Measurements from ENCODE around the gene PTCH2.

GRCh38 chr1:44848456-44849181 is 5.6 kb upstream of the PTCH2 start:
- TF ChIP-seq CTCF (IDR thresholded peaks at IDR 0.05) (no peak), EZH2 (IDR thresholded peaks at IDR 0.05) (no peak), EZH2phosphoT487 (IDR thresholded peaks at IDR 0.05) (no peak)

All from neural progenitor cell (in vitro differentiated cells).